Stomach smooth muscle (tissue), 2 donors: ENCODE results near the gene PTPRM.

Source experiments
- H3K27ac ChIP-seq: one replicate; pipeline ENCODE4 v1.7.0; 2013; ENCODE audit warnings: mild to moderate bottlenecking, low read length, inconsistent platforms
- H3K27me3 ChIP-seq, 2 donors: one replicate each; pipeline ENCODE4 v1.7.0; 2013; ENCODE audit warnings: low read length in 2 of 2; ENCODE audit not compliant: insufficient read depth in 2 of 2, control insufficient read depth in 1 of 2
- H3K36me3 ChIP-seq, 2 donors: one replicate each; pipeline ENCODE4 v1.7.0; 2013; ENCODE audit warnings: low read length in 2 of 2; ENCODE audit not compliant: control insufficient read depth in 2 of 2, insufficient read depth in 2 of 2
- H3K4me1 ChIP-seq: one replicate; pipeline ENCODE4 v1.7.0; 2013; ENCODE audit warnings: low read length; ENCODE audit not compliant: control insufficient read depth, insufficient read depth
- H3K4me3 ChIP-seq, 2 donors: one replicate each; pipeline ENCODE4 v1.7.0; 2013; ENCODE audit warnings: low read length in 2 of 2
- H3K9ac ChIP-seq, 2 donors: one replicate each; pipeline ENCODE4 v1.7.0; 2013; ENCODE audit warnings: low read length in 2 of 2, mild to moderate bottlenecking in 1 of 2
- H3K9me3 ChIP-seq, 2 donors: one replicate each; pipeline ENCODE4 v1.7.0; 2013; ENCODE audit warnings: low read length in 2 of 2; ENCODE audit not compliant: control insufficient read depth in 2 of 2
- donor health status: healthy.
- donor health status: Pancreatic carcinoma.

The PTPRM gene

DNA sequence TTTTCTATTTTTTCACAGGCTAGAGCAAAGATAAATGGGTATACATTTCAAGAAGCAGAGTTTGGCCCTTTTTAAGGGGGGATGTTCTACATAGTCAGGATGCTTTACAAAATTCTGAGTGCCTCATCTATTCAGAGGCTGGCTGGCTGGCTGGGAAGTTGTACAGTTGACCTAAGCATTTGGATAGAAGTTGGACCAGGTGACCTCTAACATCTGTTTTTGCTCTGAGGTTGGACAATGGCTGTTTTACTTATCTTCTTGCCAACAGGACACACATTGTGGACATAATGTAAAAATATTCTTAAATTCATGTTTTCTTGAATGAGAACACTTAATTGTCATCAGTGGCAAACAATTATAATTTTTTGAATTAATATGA, 205.4 kb downstream of the PTPRM start:
- H3K27me3 ChIP-seq, result no peaks in the 10 kb centered on the region

DNA sequence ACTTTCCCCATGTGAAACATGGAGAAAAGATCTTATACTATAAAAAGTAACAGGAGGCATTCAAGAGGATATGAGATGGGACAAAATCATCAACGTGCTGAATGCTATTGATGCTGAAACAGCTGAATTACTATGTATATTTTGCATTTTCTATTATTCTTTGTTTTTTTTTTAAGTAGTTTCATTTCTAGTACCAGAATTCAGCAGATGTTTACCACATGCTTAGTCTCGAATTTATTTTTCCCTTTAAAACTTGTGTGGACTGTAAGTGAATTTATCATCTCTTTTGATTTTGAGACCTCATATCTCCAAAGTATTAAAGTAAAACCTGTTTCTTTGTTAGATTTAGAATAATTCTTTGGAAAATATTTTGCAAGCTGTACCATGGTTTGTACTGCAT, 205.8 kb downstream of the PTPRM start:
- H3K27me3 ChIP-seq, result no peaks in the 10 kb centered on the region
- H3K9ac ChIP-seq, result no peak overlapping the region
- H3K36me3 ChIP-seq, result no peaks in the 10 kb centered on the region
- H3K27ac ChIP-seq, result no peak overlapping the region
- no peaks in the 10 kb centered on the region for H3K9me3 ChIP-seq
- no peak overlapping the region for H3K4me3 ChIP-seq
- no peaks in the 10 kb centered on the region for H3K4me1 ChIP-seq

More for the DNA sequence above, 205.4 kb downstream of the PTPRM start:
- Histone ChIP-seq H3K27ac (no peak overlapping the region), H3K9me3 (no peaks in the 10 kb centered on the region), H3K9ac (no peak overlapping the region), H3K36me3 (no peaks in the 10 kb centered on the region), H3K4me1 (no peaks in the 10 kb centered on the region), H3K4me3 (no peak overlapping the region)

DNA sequence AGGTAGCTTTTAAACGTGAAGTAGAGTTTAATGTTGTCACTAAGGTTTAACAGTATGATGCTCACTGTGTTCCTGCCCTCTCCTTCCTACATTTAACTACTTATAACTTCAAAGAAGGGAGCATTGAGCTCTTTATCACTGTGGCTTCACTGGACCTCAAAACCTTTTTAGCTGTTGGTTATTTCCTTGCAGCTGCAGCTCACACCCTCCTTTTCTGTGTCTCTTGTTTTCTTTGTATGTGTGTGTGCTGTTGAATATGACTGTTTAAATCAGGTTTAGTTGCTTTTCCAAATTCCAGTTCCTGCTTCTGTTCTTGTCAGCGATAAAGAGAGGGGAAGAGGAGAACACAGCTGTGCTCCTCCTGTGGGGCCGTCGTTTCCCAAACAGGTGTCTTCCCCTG, 208.0 kb downstream of the PTPRM start:
- H3K27ac ChIP-seq, result no peak overlapping the region
- H3K4me1 ChIP-seq, result no peaks in the 10 kb centered on the region
- H3K4me3 ChIP-seq, result no peak overlapping the region
- no peak overlapping the region for H3K9ac ChIP-seq
- H3K36me3 ChIP-seq, result no peaks in the 10 kb centered on the region
- no peaks in the 10 kb centered on the region for H3K9me3 ChIP-seq
- H3K27me3 ChIP-seq, result no peaks in the 10 kb centered on the region

- Histone ChIP-seq H3K9me3 (no peaks in the 10 kb centered on the region), H3K9ac (no peak overlapping the region), H3K4me3 (no peak overlapping the region), H3K27me3 (no peaks in the 10 kb centered on the region), H3K4me1 (no peaks in the 10 kb centered on the region), H3K36me3 (no peaks in the 10 kb centered on the region), H3K27ac (no peak overlapping the region)
These were observed 208.7 kb downstream of the PTPRM start for GRCh38 chr18:7775843-7776242.

- Histone ChIP-seq H3K4me3 (no peak overlapping the region), H3K4me1 (peaks cover 2% of the 10 kb centered on the region), H3K9ac (no peak overlapping the region), H3K9me3 (no peaks in the 10 kb centered on the region), H3K36me3 (no peaks in the 10 kb centered on the region), H3K27ac (no peak overlapping the region), H3K27me3 (no peaks in the 10 kb centered on the region)
These were observed 211.1 kb downstream of the PTPRM start for GRCh38 chr18:7778181-7778580.

DNA sequence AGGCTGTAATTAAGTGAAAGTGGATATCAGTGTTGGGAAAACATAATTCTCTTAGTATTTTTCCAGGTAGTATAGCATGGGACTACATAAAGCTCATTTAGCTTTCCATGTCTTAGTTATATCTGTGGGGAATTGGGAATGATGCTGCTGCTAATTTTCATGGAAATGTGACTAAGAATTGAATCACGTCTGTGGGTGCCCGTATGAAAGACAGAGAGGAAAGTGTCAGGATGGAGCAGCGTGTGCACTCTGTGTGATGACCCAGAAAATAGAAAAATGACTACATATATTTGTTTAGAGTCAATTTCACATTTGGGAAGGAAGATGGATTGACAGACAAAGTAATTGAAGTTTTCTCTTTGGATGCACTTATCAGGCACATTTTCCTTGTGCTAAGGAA, 212.1 kb downstream of the PTPRM start:
- H3K36me3 ChIP-seq, result no peaks in the 10 kb centered on the region
- H3K4me3 ChIP-seq, result no peak overlapping the region
- H3K27me3 ChIP-seq, result no peaks in the 10 kb centered on the region
- no peak overlapping the region for H3K9ac ChIP-seq
- peaks cover 3% of the 10 kb centered on the region for H3K4me1 ChIP-seq
- no peaks in the 10 kb centered on the region for H3K9me3 ChIP-seq
- H3K27ac ChIP-seq, result no peak overlapping the region

DNA sequence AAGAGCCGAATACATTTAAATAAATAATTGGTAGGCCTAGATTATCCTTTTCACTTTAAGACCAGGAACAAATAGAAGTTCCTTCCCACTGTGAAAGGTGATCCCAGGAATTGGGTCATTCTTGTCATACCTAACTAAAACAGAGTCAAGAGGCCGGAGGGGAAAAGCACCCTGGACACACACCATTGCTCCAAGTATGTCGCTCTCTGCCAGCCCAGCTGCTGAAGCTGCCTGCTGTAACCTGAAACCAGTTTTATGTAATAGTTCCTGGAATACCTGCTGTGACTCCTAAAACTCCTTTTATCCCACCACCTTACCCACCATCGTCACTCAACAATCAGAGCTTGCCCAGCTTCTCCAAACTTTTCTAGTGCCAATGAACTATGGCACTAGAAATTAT, 217.1 kb downstream of the PTPRM start:
- no peak overlapping the region for H3K9ac ChIP-seq
- H3K36me3 ChIP-seq, result no peaks in the 10 kb centered on the region
- H3K4me3 ChIP-seq, result no peak overlapping the region
- no peaks in the 10 kb centered on the region for H3K27me3 ChIP-seq
- H3K4me1 ChIP-seq, result peaks cover 3% of the 10 kb centered on the region
- no peak overlapping the region for H3K27ac ChIP-seq
- no peaks in the 10 kb centered on the region for H3K9me3 ChIP-seq

GRCh38 chr18:7786569-7786968, 219.5 kb downstream of the PTPRM start:
- H3K27me3 ChIP-seq, result no peaks in the 10 kb centered on the region

DNA sequence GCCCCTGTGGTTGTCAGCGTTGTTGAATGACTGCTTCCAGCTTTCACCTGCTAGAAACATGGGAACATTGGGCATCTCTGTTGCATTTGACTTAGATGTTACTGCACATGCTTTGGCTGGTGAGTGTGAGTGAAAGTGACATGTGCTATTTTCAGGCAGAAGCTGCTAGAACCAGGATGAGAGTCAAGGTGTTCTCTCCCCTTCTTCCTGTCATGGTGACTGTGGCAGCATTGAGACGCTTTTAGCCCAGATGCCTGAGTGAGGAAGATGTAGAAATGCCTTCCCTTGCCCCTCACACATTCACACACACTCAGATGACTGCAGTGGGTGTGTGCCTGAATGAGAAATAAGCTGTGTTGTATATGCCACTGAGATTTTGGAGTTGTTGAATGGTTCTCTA, 220.2 kb downstream of the PTPRM start:
- H3K4me3 ChIP-seq, result no peak overlapping the region
- H3K4me1 ChIP-seq, result peaks cover 3% of the 10 kb centered on the region
- H3K9ac ChIP-seq, result no peak overlapping the region
- no peaks in the 10 kb centered on the region for H3K27me3 ChIP-seq
- no peak overlapping the region for H3K27ac ChIP-seq
- no peaks in the 10 kb centered on the region for H3K36me3 ChIP-seq
- no peaks in the 10 kb centered on the region for H3K9me3 ChIP-seq

More at GRCh38 chr18:7786569-7786968, 219.5 kb downstream of the PTPRM start:
- Histone ChIP-seq H3K36me3 (no peaks in the 10 kb centered on the region), H3K27ac (no peak overlapping the region), H3K4me3 (no peak overlapping the region), H3K9me3 (no peaks in the 10 kb centered on the region), H3K4me1 (peaks cover 3% of the 10 kb centered on the region), H3K9ac (no peak overlapping the region)

- Histone ChIP-seq H3K9me3 (no peaks in the 10 kb centered on the region), H3K9ac (no peak overlapping the region), H3K27me3 (no peaks in the 10 kb centered on the region), H3K4me1 (no peaks in the 10 kb centered on the region), H3K27ac (no peak overlapping the region), H3K36me3 (no peaks in the 10 kb centered on the region), H3K4me3 (no peak overlapping the region)
These were observed 222.9 kb downstream of the PTPRM start for GRCh38 chr18:7789856-7790552.

DNA sequence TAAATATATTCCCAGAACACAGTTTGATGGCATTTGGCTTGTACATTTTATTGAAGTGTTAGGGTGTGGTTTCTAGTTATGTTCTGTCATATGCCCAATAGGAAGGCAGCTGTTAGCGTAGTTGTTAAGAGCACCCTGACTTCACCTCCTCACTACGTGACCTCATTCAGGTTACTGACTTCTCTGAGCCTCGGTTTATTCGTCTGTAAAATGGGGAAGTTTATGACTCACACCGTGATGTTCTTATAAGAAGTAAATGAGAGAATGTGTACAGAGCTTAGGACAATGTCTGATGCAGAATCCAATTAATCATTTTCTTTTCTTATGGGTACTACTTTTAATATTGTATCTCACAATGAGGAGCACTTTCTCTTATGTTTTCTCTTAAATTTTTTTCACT, 226.0 kb downstream of the PTPRM start:
- Histone ChIP-seq H3K9me3 (no peaks in the 10 kb centered on the region), H3K4me1 (no peaks in the 10 kb centered on the region), H3K4me3 (no peak overlapping the region), H3K36me3 (no peaks in the 10 kb centered on the region), H3K9ac (no peak overlapping the region), H3K27ac (no peak overlapping the region), H3K27me3 (no peaks in the 10 kb centered on the region)
